ENCODE data around the gene ANAPC5. TPM values are rescaled to one million over a fixed set of nuclear protein-coding genes. Genes with fewer than 3 reads are reported as not detected.

Gene ANAPC5
- polyA plus RNA-seq, 3 donors from 2014 or later, result 150 to 248 (median 157) TPM

DNA sequence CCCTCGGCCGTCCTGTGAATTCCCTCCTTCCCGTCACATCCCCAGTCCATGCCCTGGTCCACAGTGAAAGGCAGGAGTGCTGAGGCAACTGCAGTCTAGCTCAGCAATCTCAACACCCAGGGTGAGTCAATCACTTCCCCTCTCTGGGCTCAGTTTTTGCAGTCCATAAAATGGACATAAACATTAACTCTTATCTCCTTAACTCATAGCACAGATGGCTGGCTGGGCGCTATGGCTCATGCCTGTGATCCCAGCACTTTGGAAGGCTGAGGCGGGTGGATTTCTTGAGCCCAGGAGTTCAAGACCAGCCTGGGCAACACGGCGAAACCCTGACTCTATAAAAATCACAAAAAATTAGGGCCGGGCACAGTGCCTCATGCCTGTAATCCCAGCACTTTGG lies 88.1 kb downstream of the ANAPC5 start:
- no peak for DNase-seq
- H3K4me3 Mint-ChIP-seq, result no peak overlapping the region
- peaks cover 14 to 26% (median 21%) of the 10 kb centered on the region in 3 donors for H3K36me3 Mint-ChIP-seq
- peaks cover 0 to 2% (median under 1%) of the 10 kb centered on the region in 3 donors for H3K27me3 Mint-ChIP-seq (ENCODE audit: low read depth in 3 of 3)
- H3K9me3 Mint-ChIP-seq, result no peaks in the 10 kb centered on the region
- no peaks in the 10 kb centered on the region for H3K4me1 Mint-ChIP-seq
- no peak overlapping the region for H3K27ac Mint-ChIP-seq

DNA sequence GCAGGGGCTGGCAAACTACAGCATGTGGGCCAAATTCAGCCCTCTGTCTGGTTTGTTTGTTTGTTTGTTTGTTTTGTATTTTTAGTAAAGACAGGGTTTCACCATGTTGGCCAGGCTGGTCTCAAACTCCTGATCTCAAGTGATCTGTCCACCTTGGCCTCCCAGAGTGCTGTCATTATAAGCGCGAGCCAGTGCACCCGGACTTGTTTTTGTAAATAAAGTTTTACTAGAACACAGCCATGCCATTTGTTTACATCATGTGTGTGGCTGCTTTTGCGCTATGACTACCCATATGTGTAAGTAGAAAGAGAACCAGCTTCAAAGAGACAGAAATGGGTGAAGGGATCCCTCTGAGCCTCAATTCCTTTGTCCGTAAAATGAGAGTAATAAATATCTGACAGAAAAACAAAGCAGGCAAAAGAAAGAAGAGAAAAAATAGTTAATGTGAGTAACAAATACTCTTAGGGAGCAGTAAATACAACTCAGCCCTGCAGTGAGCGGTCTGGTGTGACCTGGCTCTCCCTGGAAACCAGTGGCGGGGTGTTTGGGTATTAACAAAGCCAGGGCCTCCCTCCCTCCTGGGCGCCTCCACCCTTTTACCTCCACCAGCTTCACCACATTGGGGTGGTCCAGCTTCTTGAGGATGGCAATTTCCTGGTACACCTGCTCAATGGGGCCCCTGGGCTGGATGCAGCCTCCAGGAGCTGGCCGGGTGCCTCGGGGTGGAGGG lies 88.8 kb downstream of the ANAPC5 start:
- H3K27ac Mint-ChIP-seq, result no peak overlapping the region
- H3K36me3 Mint-ChIP-seq, result peaks cover 14 to 26% (median 21%) of the 10 kb centered on the region in 3 donors
- H3K27me3 Mint-ChIP-seq (ENCODE audit: low read depth in 3 of 3), result peaks cover 0 to 2% (median 0%) of the 10 kb centered on the region in 3 donors
- no peak overlapping the region for H3K4me3 Mint-ChIP-seq
- H3K4me1 Mint-ChIP-seq, result no peaks in the 10 kb centered on the region
- H3K9me3 Mint-ChIP-seq, result no peaks in the 10 kb centered on the region
- DNase-seq, result no peak

DNA sequence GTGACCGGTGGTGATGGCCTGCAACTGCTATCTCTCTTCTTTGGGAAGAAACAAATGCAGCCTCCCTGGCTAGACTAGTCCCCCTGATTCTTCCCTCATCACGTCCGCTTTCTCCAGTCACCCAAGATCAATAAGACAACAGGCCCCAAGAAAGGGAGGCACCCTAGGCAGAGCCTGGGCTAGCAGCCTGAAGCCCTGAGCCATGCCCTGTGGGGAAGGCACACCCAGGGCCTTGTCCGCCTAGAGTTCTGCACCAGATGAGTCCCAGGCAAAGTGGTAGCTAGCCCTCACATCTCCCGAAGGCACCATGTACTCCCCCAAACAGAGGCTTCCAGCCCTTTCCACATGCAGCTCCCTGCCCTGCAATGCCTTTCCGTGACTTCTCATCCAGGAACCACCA lies 90.8 kb downstream of the ANAPC5 start:
- Mint-ChIP-seq H3K9me3 (no peaks in the 10 kb centered on the region), H3K4me1 (no peaks in the 10 kb centered on the region), H3K4me3 (no peak overlapping the region), H3K27me3 (ENCODE audit: low read depth in 3 of 3) (peaks cover 0 to 2% (median 0%) of the 10 kb centered on the region in 3 donors), H3K36me3 (peaks cover 16 to 31% (median 18%) of the 10 kb centered on the region in 3 donors), H3K27ac (peak overlapping the region in 3 of 6 donors; percentile 21 to 46 (median 44))
- no peak for DNase-seq

DNA sequence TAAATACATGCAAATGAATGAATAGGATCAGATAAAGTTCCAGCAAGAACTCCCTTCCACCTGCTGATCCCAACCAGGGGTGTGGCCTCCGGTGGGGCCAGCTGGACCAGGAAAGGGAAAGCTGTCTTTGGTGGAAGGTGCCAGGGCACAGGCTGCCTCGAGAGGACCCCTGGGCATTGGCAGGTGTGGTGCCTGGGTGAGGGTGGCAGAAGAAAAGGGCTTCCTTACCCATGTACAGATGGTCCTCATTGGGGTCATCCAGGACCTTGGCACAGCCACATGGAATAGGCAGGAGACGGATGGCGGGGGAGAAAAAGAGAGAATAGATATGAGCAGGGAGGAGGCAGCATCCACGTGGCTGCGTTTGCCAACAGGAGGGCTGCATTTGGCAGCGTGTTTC lies 92.1 kb downstream of the ANAPC5 start:
- Mint-ChIP-seq H3K27me3 (ENCODE audit: low read depth in 3 of 3) (peaks cover 0 to 2% (median 0%) of the 10 kb centered on the region in 3 donors), H3K4me3 (no peak overlapping the region), H3K27ac (no peak overlapping the region), H3K9me3 (no peaks in the 10 kb centered on the region), H3K4me1 (no peaks in the 10 kb centered on the region), H3K36me3 (peaks cover 12 to 33% (median 17%) of the 10 kb centered on the region in 3 donors)
- DNase-seq, result no peak

DNA sequence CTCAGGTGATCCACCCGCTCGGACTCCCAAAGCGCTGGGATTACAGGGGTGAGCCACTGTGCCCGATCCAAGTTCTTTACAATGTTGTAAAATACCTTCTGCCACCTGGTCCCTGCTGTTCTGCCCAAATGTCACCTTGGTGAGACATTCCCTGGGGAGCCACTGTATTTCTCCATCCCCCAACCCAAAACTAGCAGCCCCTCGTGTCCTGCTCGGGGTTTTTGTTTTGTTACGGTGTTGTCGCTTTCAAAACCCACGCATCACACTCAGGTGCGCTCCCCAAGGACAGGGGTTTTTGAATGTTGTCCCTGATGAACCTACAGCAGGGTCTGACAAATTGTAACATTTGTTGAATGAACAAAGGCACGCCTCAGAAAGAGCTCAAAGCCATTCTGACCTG lies 93.1 kb downstream of the ANAPC5 start:
- Mint-ChIP-seq H3K27me3 (ENCODE audit: low read depth in 3 of 3) (peaks cover 0 to 2% (median 0%) of the 10 kb centered on the region in 3 donors), H3K9me3 (no peaks in the 10 kb centered on the region), H3K4me3 (no peak overlapping the region), H3K36me3 (peaks cover 8 to 33% (median 17%) of the 10 kb centered on the region in 3 donors), H3K27ac (no peak overlapping the region), H3K4me1 (no peaks in the 10 kb centered on the region)
- DNase-seq, result no peak

Other genes starting within 250 kb of the ANAPC5 start
- gene P2RX7, start 219.5 kb downstream of the ANAPC5 start, polyA plus RNA-seq, result 10 to 100 TPM in 2 of 3 donors, 1 to 10 TPM in 1; 7.5 to 17.4 (median 12.9) TPM
- gene P2RX4, start 142.3 kb downstream of the ANAPC5 start, polyA plus RNA-seq, result 10 to 100 TPM; 38.2 to 49.0 (median 47.7) TPM
- 10 to 100 TPM in 2 of 3 donors, 1 to 10 TPM in 1; 8.0 to 20.3 (median 12.6) TPM for gene CAMKK2, start 55.7 kb downstream of the ANAPC5 start, polyA plus RNA-seq
- 10 to 100 TPM; 31.8 to 73.9 (median 57.9) TPM for gene RNF34, start 47.7 kb upstream of the ANAPC5 start, polyA plus RNA-seq
- 10 to 100 TPM in 2 of 3 donors, 1 to 10 TPM in 1; 9.6 to 17.0 (median 10.4) TPM for gene KDM2B, start 228.6 kb upstream of the ANAPC5 start, polyA plus RNA-seq

Data from immature natural killer cell (primary cell).